ENCODE results near the gene DDX21.
"Not testable (repeated sequence)": the region's sequence is repeated elsewhere in the genome, so short reads cannot be mapped to it uniquely, and the experiment has no call there.

DDX21 gene

DNA sequence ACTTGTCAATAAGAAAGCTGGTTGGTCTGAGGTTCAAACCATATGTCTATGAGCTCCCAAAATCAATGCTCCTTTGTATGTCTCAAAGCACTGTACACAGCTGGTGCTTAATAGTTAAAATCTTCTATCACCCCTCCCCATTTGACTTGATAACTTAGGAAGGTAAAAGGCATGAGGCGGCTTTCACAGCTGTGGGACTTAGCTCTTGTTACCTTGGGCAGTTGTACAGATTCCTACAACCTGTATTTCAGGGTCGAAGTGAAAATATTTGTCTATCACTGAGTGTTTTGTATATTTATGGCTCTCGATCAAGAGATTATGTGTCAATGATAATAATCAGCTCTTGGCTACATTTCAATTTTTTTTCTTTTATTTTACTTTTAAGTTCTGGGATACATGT is 31.6 kb downstream of the DDX21 start:
- in situ Hi-C loops (cut with HindIII; ENCODE audit: low sequenced_read_pairs) = no loop called here

DNA sequence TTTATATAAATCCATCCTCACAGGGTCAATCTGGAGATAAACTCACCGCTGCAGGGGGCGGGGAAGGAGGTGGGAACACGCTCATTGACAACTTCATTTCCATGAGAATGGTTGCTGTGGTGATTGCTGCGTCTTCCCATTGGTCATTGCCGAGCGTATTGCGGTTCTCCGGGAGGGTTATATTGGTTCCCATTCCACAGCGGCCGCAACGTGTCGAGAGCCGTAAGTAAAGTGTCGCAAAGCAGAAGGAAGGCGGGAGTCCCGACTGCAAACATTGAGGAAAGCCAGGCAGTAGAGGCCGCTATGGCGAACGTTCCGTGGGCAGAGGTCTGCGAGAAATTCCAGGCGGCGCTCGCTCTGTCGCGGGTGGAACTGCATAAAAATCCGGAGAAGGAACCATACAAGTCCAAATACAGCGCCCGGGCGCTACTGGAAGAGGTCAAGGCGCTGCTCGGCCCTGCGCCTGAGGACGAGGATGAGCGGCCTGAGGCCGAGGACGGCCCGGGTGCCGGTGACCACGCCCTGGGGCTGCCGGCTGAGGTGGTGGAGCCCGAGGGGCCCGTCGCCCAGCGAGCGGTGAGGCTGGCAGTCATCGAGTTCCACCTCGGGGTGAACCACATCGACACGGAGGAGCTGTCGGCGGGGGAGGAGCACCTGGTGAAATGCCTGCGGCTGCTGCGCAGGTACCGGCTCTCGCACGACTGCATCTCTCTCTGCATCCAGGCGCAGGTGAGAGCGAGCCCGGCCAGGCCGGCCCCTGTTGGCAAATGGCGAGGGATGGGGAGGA is 32.8 kb downstream of the DDX21 start, which contains the start of gene KIFBP:
TSS of gene KIFBP (plus strand) at position 274 of the 787 bp plus-strand sequence. CDS start at position 304, 30 bp downstream.
- in situ Hi-C loops (cut with HindIII; ENCODE audit: low sequenced_read_pairs) = no loop called here

DNA sequence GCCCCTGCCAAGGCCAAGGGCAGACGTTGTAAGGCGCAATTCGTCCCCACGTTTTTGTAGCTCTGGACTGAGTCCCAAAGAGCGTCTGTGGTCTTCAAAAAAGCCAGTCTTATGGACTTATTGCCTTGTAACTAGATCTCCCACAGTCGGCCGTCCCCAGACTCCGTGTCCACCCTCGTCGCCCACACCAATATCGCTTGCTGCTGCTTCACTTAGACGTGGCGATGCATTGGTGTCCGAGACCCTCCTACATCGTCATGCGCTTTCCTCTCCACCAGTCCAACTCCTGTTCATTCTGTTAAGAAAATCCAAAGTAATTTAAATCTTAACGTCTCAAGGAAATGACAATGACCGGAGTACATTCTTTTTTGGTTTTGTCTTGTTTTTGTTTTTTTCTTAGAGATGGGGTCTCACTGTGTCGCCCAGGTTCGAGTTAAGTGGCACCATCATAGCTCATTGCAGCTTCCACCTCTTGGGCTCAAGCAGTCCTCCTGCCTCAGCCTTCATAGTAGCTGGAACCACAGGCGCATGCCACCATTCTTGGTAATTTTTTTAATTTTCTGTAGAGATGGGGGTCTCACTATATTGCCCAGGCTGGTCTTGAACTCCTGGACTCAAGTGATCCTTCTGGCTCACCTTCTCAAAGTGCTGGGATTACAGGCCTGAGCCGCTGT is 33.5 kb downstream of the DDX21 start:
- in situ Hi-C loops (cut with HindIII; ENCODE audit: low sequenced_read_pairs) = no loop called here

GRCh38 chr10:68992636-68993440 is 36.9 kb downstream of the DDX21 start:
- in situ Hi-C loops (cut with HindIII; ENCODE audit: low sequenced_read_pairs) = no loop called here

DNA sequence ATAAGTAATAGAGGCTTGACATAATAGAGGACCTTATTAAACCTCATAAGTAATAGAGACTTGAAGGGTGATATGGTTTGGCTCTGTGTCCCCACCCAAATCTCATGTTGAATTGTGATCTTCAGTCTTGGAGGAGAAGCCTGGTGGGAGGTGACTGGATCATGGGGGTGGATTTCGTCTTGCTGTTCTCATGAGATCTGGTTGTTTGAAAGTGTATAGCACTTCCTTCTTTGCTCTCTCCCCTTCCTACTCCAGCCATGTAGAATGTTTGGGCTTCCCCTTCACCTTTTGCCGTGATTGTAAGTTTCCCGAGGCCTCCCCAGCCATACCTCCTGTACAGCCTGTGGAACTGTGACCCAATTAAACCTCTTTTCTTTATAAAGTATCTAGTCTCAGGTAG is 41.2 kb downstream of the DDX21 start:
- in situ Hi-C loops (cut with HindIII; ENCODE audit: low sequenced_read_pairs) = no loop called here

DNA sequence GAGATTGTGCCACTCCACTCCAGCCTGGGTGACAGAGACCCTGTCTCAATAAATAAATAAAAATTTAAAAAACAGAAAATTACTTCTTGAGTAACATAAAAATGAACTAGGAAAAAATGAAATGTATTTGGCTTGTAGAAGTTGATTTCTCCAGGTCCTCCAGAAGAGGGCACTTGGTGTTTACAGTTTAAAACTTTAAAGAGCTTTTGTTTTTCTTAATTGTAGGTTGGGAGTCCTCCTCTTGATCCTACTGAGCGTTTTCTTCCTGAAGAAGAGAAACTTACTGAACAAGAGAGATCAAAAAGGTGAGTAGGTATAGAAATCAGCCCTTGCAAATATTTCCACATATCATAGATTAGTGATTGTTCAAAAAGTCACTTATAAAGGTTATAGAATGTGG is 48.9 kb downstream of the DDX21 start:
- in situ Hi-C loops (cut with HindIII; ENCODE audit: low sequenced_read_pairs) = loop anchor here (5.0 kb wide), 1 partner anchor 62 kb away; no protein-coding TSS in a partner anchor

GRCh38 chr10:69005704-69006485 is 49.9 kb downstream of the DDX21 start:
- in situ Hi-C loops (cut with HindIII; ENCODE audit: low sequenced_read_pairs) = loop anchor here (5.0 kb wide), 1 partner anchor 61 kb away; no protein-coding TSS in a partner anchor

GRCh38 chr10:69007260-69007659 is 51.3 kb downstream of the DDX21 start:
- in situ Hi-C loops (cut with HindIII; ENCODE audit: low sequenced_read_pairs) = loop anchor here (5.0 kb wide), 1 partner anchor 60 kb away; no protein-coding TSS in a partner anchor

DNA sequence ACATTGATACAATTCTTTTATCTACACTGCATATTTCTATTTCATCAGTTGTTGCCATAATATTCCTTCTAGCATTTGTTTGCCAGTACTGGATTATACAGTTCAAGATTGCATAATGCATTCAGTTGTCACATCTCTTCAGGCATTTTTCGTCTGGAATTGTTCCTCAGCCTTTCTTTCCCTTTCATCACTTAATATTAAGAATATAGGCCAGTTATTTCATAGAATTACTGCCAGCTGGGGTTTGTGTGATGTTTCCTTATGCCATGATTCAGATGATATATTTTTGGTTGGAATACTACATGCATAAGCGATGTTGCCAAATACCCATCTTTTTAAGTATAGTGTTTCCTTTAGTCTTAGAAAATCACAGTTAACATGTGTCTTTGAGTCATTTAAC is 53.4 kb downstream of the DDX21 start:
- in situ Hi-C loops (cut with HindIII; ENCODE audit: low sequenced_read_pairs) = loop anchor here (5.0 kb wide), 1 partner anchor 58 kb away; no protein-coding TSS in a partner anchor

DNA sequence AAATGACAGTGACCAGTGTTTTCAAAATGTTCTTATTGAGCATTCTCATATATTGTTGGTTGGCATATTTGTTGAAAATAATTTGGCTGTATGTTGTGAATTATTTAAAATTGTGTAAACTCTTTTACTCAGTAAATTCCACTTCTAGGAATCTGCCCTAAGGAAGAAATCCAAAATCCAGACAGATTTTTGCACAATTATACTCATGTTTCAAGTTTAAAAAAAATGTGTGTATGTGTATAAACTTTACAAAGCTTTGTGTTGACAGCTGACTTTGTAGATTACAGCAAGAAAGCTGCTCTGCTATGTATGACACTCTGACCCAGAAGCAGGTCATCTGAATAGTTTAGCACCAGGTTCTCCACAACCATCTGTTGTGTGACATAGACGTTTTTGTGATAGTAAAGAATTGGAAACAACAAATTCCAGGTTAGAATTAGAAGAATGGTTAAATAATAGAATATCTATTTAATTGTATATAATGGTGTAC is 54.2 kb downstream of the DDX21 start:
- in situ Hi-C loops (cut with HindIII; ENCODE audit: low sequenced_read_pairs) = no loop called here

- in situ Hi-C loops (cut with HindIII; ENCODE audit: low sequenced_read_pairs) = not testable (repeated sequence)
These were observed 56.8 kb downstream of the DDX21 start for GRCh38 chr10:69012778-69013177.

DNA sequence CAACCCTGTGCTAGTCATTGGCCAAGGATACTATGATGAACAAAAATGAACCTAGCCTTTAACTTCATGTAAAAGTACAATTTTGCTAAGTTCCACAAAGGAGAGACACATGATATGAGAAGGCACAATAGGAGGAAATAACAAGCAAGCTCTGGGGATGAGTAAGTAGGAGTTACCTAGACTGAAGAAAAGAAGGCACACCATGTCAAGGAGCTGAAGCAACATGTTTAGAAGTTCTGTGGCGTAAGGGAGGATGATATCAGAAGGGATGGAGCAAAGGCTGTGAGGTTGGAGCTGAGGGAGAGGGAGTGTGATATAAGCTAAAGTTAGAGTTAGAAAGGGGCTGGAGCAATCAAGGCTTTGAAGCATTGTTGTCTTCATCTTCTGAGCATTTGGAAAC is 58.2 kb downstream of the DDX21 start:
- in situ Hi-C loops (cut with HindIII; ENCODE audit: low sequenced_read_pairs) = no loop called here

DNA sequence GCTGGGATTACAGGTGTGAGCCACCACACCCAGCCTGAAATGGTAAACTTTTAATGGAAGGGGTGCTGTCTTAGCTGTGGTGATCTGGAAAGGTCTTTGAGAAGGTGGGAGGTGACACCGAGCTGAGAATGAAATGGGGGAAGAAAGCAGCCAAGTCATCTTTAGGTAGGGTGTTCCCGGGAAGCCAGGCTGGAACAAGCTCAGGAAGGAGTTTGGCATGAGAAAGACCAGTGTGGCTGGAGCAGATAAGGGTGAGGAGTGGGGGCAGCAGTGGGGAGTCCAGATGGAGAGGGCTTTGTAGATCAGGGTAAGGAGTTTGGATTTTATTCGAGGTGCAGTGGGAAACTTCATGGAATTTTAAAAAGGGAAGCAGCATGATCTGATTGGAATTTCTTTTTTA is 62.6 kb downstream of the DDX21 start:
- in situ Hi-C loops (cut with HindIII; ENCODE audit: low sequenced_read_pairs) = no loop called here

- in situ Hi-C loops (cut with HindIII; ENCODE audit: low sequenced_read_pairs) = no loop called here
These were observed 66.6 kb downstream of the DDX21 start for GRCh38 chr10:69022611-69023010.

- in situ Hi-C loops (cut with HindIII; ENCODE audit: low sequenced_read_pairs) = no loop called here
These were observed 69.5 kb downstream of the DDX21 start for GRCh38 chr10:69025370-69025896.

DNA sequence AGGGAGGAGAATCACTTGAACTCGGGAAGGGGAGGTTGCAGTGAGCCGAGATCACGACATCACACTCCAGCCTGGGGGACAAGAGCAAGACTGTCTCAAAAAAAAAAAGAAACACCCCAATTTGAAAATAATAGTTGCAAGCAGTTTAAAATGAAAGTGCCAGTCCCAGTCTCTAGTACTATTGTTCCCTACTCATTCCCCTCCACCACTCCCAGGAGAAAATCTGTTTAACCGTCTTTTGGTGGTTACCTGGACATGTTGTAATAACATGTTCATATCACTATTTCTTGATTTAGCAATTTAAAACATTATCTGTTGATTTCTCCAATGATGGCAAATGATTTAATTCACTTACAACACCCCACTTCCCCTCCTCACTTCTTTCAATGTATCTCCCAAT is 77.3 kb downstream of the DDX21 start:
- in situ Hi-C loops (cut with HindIII; ENCODE audit: low sequenced_read_pairs) = no loop called here
